ENCODE results near the gene COA6. TPM values are rescaled to one million over a fixed set of nuclear protein-coding genes. Genes with fewer than 3 reads are reported as not detected.

COA6 gene
- total and polyA plus RNA-seq, 2 donors (not counting 3 experiments of a cell fraction or from before 2014, with no cell fraction given), result 22.2 to 42.7 TPM

DNA sequence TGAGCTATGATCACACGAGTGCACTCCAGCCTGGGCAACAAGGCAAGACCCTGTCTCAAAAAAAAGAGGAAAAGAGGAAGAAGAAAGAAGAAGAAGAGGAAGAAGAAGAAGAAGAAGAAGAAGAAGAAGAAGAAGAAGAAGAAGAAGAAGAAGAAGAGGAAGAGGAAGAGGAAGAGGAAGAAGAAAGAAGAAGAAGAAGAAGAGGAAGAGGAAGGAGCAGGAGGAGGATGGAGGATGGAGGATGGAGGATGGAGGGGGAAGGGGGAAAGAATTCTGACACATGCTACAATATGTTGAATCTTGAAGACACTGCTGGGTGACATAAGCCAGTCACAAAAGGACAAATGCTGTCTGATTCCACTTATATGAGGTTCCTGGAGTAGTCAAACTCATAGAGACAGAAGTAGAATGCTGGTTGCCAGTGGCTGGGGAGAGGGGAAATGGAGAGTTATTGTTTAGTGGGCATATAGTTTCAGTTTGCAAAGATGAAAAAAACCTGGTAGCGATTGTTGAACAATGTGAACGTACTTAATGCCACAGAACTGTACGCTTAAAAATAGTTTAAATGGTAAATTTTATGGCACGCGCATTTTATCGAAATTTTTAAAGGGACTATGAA is 47.3 kb upstream of the COA6 start:
- Histone ChIP-seq H3K9ac (replicated peaks; ENCODE audit: extremely low read depth, insufficient read depth, low read length) (no peak overlapping the region), H3K9me3 (replicated peaks; ENCODE audit: control insufficient read depth, insufficient read depth, low read length) (no peaks in the 10 kb centered on the region), H3K4me1 (ENCODE audit: control insufficient read depth, extremely low read depth, insufficient read depth, low read length) (no peaks in the 10 kb centered on the region), H3K4me3 (replicated peaks in 1 of 3; ENCODE audit: insufficient read depth in 1 of 3, low read depth in 1 of 3, low read length in 3 of 3) (peak overlapping the region; percentile 34 to 65 (median 40)), H3K79me2 (ENCODE audit: control insufficient read depth, insufficient read depth, low read length) (no peaks in the 10 kb centered on the region), H3K36me3 (ENCODE audit: control insufficient read depth in 2 of 2, extremely low read depth in 1 of 2, insufficient read depth in 2 of 2, low read length in 2 of 2) (no peaks in the 10 kb centered on the region), H3K4me2 (ENCODE audit: insufficient read depth, low read length) (peak overlapping the region; percentile 66), H3K27ac (ENCODE audit: insufficient read depth, low read depth, low read length) (no peak overlapping the region), H2AFZ (ENCODE audit: low read depth, low read length) (peak overlapping the region; percentile 38), H3K27me3 (ENCODE audit: control insufficient read depth in 2 of 2, insufficient read depth in 2 of 2, low read length in 2 of 2) (peaks cover 12% of the 10 kb centered on the region in 2 experiments), H4K20me1 (replicated peaks; ENCODE audit: control insufficient read depth, extremely low read depth, insufficient read depth, low read length) (no peaks in the 10 kb centered on the region), H3K9me1 (replicated peaks; ENCODE audit: control insufficient read depth, extremely low read depth, insufficient read depth, low read length) (no peaks in the 10 kb centered on the region)
- TF ChIP-seq POLR2A (IDR thresholded peaks at IDR 0.05; ENCODE audit: low read depth, low read length), result no peak
- no peak for TF ChIP-seq MYC (IDR thresholded peaks at IDR 0.05; ENCODE audit: low read depth, low read length)
- TF ChIP-seq, protein P1, sequence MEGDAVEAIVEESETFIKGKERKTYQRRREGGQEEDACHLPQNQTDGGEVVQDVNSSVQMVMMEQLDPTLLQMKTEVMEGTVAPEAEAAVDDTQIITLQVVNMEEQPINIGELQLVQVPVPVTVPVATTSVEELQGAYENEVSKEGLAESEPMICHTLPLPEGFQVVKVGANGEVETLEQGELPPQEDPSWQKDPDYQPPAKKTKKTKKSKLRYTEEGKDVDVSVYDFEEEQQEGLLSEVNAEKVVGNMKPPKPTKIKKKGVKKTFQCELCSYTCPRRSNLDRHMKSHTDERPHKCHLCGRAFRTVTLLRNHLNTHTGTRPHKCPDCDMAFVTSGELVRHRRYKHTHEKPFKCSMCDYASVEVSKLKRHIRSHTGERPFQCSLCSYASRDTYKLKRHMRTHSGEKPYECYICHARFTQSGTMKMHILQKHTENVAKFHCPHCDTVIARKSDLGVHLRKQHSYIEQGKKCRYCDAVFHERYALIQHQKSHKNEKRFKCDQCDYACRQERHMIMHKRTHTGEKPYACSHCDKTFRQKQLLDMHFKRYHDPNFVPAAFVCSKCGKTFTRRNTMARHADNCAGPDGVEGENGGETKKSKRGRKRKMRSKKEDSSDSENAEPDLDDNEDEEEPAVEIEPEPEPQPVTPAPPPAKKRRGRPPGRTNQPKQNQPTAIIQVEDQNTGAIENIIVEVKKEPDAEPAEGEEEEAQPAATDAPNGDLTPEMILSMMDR (IDR thresholded peaks at IDR 0.05; ENCODE audit: extremely low read depth in 1 of 2, insufficient read depth in 1 of 2, low read depth in 1 of 2, low read length in 2 of 2), result no peak
- no peak for TF ChIP-seq MAX (IDR thresholded peaks at IDR 0.05; ENCODE audit: insufficient read depth, insufficient read length)
- no peak for TF ChIP-seq JUN (IDR thresholded peaks at IDR 0.05; ENCODE audit: borderline replicate concordance, insufficient read depth, insufficient read length, low read depth)
- TF ChIP-seq GATA2 (IDR thresholded peaks at IDR 0.05; ENCODE audit: insufficient read depth, insufficient read length, low read depth, low read length), result no peak
- no peak for TF ChIP-seq FOS (IDR thresholded peaks at IDR 0.05; ENCODE audit: borderline replicate concordance, insufficient read depth, low read length)
- no peak for TF ChIP-seq POLR2AphosphoS5 (IDR thresholded peaks at IDR 0.05; ENCODE audit: insufficient read depth, low read depth, low read length)
- TF ChIP-seq EZH2 (IDR thresholded peaks at IDR 0.05; ENCODE audit: borderline replicate concordance, low read depth, low read length, severe bottlenecking), result no peak
- dilution Hi-C loops (cut with MboI; ENCODE audit: extremely low pct_ligation_motif_present, low sequenced_read_pairs), result no loop called here
- no TSS peak for BruUV-seq (replicated peaks)
- CTCF ChIA-PET, result interaction anchor here (0.6 to 5.0 kb wide), 15 partner anchors 8 to 964 kb away, joined by 3 to 42 read pairs (median 4); partner anchors contain the start of genes COA6 and TARBP1
- POLR2A ChIA-PET, result no interaction called here
- FAIRE-seq, result no peak
- intact Hi-C loops (cut with micrococcal nuclease), result loop anchor here (1.0 to 2.0 kb wide), 3 partner anchors 47 to 212 kb away; partner anchors contain the start of gene COA6
- no peak for DNase-seq (ENCODE audit: low read depth, low spot score)
